ENCODE measurements around the gene TXLNB. TPM values are rescaled to one million over a fixed set of nuclear protein-coding genes. Genes with fewer than 3 reads are reported as not detected.
"Not testable (repeated sequence)": the region's sequence is repeated elsewhere in the genome, so short reads cannot be mapped to it uniquely, and the experiment has no call there.

The TXLNB gene
- total RNA-seq, 1 experiment from 2014 or later: 0.15 TPM

DNA sequence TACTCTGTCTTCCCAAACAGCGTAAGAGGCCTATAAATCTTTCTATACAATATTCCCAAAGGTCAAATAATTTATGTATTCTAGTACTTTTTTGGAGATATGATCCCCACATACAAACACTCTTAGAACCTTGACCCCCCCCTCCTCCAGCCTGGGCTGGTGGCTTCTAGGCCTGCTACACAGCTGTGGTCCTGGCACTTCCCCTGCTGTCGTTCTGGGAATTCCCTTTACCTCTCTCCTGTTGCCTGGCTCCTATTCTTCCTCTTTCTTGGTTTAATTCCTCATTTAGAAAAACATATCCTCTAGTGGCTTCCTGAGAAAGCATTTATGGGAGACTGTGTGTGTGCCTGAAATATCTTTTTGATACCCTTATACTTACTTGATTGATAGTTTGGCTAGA is 4.1 kb upstream of the TXLNB start (continued):
- TF ChIP-seq, protein P1, sequence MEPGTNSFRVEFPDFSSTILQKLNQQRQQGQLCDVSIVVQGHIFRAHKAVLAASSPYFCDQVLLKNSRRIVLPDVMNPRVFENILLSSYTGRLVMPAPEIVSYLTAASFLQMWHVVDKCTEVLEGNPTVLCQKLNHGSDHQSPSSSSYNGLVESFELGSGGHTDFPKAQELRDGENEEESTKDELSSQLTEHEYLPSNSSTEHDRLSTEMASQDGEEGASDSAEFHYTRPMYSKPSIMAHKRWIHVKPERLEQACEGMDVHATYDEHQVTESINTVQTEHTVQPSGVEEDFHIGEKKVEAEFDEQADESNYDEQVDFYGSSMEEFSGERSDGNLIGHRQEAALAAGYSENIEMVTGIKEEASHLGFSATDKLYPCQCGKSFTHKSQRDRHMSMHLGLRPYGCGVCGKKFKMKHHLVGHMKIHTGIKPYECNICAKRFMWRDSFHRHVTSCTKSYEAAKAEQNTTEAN (CRISPR knock-in tag; IDR thresholded peaks at IDR 0.05): no peak
- TF ChIP-seq GTF2I (CRISPR knock-in tag; conservative IDR thresholded peaks at IDR 0.05) (no peak), ZNF396 (CRISPR knock-in tag; IDR thresholded peaks at IDR 0.05; ENCODE audit: borderline replicate concordance) (no peak), ZBTB21 (CRISPR knock-in tag; IDR thresholded peaks at IDR 0.05; ENCODE audit: borderline replicate concordance) (no peak)
- TF ChIP-seq, protein P2, sequence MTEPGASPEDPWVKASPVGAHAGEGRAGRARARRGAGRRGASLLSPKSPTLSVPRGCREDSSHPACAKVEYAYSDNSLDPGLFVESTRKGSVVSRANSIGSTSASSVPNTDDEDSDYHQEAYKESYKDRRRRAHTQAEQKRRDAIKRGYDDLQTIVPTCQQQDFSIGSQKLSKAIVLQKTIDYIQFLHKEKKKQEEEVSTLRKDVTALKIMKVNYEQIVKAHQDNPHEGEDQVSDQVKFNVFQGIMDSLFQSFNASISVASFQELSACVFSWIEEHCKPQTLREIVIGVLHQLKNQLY (CRISPR knock-in tag; IDR thresholded peaks at IDR 0.05): no peak

DNA sequence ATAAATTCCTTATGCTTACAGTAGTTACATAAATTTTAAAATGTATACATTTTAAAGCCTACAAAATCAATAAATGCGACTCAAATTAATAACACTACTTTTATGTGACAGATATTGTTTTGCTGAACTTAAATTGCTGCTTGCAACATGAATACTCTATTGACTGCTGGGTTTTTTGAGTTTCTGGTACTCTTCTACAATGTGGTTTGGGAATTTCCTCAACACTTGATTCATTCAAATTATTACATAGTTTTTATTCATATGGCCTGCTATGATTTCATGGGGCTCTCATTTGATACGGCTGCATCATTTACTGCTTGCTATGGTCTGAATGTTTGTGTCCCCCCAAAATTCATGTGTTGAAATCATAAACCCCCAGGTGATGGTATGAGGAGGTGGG is 2.3 kb upstream of the TXLNB start:
- no peak overlapping the region for H3K4me3 Mint-ChIP-seq
- ChIA-PET POLR2A (no interaction called here), CTCF (no interaction called here)
- H3K36me3 Mint-ChIP-seq: no peaks in the 10 kb centered on the region; the same call in 1 of the 2 replicates
- H3K27ac Mint-ChIP-seq: no peak overlapping the region
- peaks cover 8% of the 10 kb centered on the region for H3K9me3 Mint-ChIP-seq
- H3K4me1 Mint-ChIP-seq: peaks cover 36% of the 10 kb centered on the region
- ATAC-seq (no peak), DNase-seq (ENCODE audit: low spot score) (no peak)
- TF ChIP-seq ETV6 (CRISPR knock-in tag; IDR thresholded peaks at IDR 0.05) (no peak), ESRRA (CRISPR knock-in tag; IDR thresholded peaks at IDR 0.05; ENCODE audit: borderline replicate concordance) (no peak), HMGA2 (CRISPR knock-in tag; IDR thresholded peaks at IDR 0.05) (no peak), TCF7 (CRISPR knock-in tag; IDR thresholded peaks at IDR 0.05; ENCODE audit: low read depth) (no peak), ZNF317 (CRISPR knock-in tag; IDR thresholded peaks at IDR 0.05; ENCODE audit: borderline replicate concordance, low read depth) (no peak), TEAD4 (CRISPR knock-in tag; IDR thresholded peaks at IDR 0.05) (no peak), RORB (CRISPR knock-in tag; IDR thresholded peaks at IDR 0.05) (no peak), SMAD4 (CRISPR knock-in tag; IDR thresholded peaks at IDR 0.05) (no peak), NR1H2 (CRISPR knock-in tag; IDR thresholded peaks at IDR 0.05) (no peak)
- TF ChIP-seq, protein P3, sequence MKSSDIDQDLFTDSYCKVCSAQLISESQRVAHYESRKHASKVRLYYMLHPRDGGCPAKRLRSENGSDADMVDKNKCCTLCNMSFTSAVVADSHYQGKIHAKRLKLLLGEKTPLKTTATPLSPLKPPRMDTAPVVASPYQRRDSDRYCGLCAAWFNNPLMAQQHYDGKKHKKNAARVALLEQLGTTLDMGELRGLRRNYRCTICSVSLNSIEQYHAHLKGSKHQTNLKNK (CRISPR knock-in tag; IDR thresholded peaks at IDR 0.05): no peak
- TF ChIP-seq, protein P4, sequence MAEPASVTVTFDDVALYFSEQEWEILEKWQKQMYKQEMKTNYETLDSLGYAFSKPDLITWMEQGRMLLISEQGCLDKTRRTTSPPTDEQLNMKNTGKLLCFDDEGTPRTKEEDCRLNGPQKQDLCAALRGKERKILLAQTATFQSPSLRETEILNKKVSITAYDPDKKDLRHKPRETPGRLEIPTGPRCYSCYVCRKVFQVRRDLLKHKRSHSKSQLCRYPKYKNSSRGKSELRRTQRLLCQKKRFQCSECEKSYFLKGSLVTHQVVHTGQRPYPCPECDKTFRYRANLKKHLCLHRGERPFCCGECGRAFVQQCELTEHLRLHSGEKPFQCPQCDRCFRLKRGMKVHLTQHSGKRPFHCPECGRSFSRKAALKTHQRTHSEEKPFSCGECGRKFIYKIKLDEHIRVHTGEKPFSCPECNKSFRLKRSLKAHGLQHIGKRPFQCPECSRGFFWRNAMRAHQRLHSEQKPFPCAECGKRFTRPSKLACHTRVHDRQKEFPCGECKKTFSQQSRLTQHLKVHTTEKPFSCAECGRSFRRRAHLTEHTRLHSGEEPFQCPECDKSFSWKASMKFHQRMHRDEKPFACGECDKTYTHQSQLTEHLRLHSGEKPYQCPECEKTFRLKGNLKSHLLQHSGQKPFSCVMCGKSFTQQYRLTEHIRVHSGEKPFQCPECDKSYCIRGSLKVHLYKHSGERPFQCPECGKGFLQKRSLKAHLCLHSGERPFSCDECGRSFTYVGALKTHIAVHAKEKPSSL (CRISPR knock-in tag; conservative IDR thresholded peaks at IDR 0.05): no peak
- H3K27me3 Mint-ChIP-seq (ENCODE audit: low read depth): no peaks in the 10 kb centered on the region

DNA sequence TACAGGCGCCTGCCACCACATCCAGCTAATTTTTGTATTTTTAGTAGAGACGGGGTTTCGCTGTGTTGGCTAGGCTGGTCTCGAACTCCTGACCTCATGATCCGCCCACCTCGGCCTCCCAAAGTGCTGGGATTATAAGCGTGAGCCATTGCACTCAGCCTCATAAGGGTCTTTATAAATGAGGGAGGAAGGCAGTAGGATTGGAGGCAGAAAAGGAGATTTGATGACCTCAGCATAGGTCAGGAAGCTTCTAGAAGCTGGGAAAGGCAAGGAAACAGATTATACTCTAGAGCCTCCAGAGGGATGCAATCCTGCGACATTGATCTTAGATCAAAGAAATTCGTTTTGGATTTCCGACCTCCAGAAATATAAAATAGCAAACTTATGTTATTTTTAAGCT is 1.4 kb upstream of the TXLNB start:
- H3K4me3 Mint-ChIP-seq; ATAC-seq; H3K27me3 Mint-ChIP-seq (ENCODE audit: low read depth); CTCF ChIA-PET; POLR2A ChIA-PET; H3K27ac Mint-ChIP-seq; H3K36me3 Mint-ChIP-seq; H3K9me3 Mint-ChIP-seq; DNase-seq (ENCODE audit: low spot score): not testable (repeated sequence)
- H3K4me1 Mint-ChIP-seq: peaks cover 32% of the 10 kb centered on the region

DNA sequence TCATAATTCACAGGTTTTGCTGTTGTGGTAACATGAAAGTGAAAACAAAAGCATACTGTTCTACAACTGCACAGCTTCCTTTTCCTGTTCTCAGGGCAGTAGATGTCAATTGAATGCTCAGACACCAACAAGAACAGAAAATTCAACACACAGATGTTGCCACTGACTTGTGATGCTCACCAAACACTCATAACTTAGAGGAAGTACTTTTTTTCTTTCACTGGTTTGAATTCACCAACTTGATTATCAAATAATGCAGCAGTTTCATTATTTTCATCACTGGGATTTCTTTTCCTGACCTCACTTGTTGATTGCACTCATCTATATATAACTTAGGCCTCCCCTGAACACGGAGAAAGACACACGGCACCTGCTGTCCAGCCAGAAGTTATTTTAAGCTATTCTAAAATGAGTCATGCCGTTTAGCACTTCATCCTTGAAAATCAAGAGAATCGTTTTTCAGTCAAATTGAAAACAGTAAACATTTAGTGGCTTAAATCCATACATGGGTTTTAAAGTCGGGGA is 949 bp downstream of the TXLNB start:
- Mint-ChIP-seq H3K4me1 (peaks cover 22% of the 10 kb centered on the region), H3K36me3 (no peaks in the 10 kb centered on the region; the same call in 1 of the 2 replicates), H3K4me3 (no peak overlapping the region), H3K9me3 (peaks cover 21% of the 10 kb centered on the region), H3K27me3 (ENCODE audit: low read depth) (no peaks in the 10 kb centered on the region), H3K27ac (no peak overlapping the region)
- DNase-seq (ENCODE audit: low spot score): no peak
- no peak for ATAC-seq
- CTCF ChIA-PET: no interaction called here
- TF ChIP-seq NR3C1 (CRISPR knock-in tag; conservative IDR thresholded peaks at IDR 0.05; ENCODE audit: low read depth): no peak
- no peak for TF ChIP-seq MYBL2 (CRISPR knock-in tag; IDR thresholded peaks at IDR 0.05)
- TF ChIP-seq, protein P4 (CRISPR knock-in tag; conservative IDR thresholded peaks at IDR 0.05): no peak
- POLR2A ChIA-PET: no interaction called here

Data from WTC11 (cell line).